ENCODE results near the gene KIF5A. TPM values are rescaled to one million over a fixed set of nuclear protein-coding genes. Genes with fewer than 3 reads are reported as not detected.

Gene KIF5A
- total and polyA plus RNA-seq, 2 of the 13 experiments (the other 11 are each of a cell fraction or from before 2014, with no cell fraction given): 1.6 to 11.9 TPM

DNA sequence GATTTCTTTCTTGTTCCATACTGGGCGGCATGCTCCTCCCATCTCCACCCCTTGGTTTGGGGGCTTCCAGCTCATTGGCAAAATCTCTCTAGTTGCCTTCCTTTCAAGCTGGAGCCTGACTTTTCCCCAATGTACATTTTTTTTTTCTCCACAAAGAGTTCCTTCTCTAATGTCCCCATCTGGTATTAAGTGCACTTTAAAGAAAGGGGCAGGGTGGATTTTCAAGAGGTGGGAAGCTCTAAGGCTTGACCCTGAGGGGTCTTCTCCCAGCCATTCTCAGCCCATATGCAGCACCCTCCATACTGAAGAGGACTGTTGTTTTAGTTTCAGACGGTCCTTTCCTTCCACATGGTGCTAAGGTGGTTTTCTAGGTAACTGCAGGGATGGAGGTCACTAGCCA, 35.3 kb downstream of the KIF5A start:
- 81% methylated on average over 2 of the region's 2 CpGs for WGBS (ENCODE audit: low lambda C conversion rate)
- no peaks in the 10 kb centered on the region for H3K79me2 ChIP-seq (ENCODE audit: insufficient read depth, low read length)
- H2AFZ ChIP-seq (ENCODE audit: low read length): no peak overlapping the region
- no peaks in the 10 kb centered on the region for H4K20me1 ChIP-seq (ENCODE audit: insufficient read depth, low read length)
- no peak overlapping the region for H3K27ac ChIP-seq (ENCODE audit: extremely low read length, insufficient read depth, low read length)
- no peak overlapping the region for H3K4me3 ChIP-seq (replicated peaks in 1 of 3; ENCODE audit: insufficient read depth in 1 of 3, low read depth in 2 of 3, low read length in 3 of 3)
- no peak overlapping the region for H3K4me2 ChIP-seq (ENCODE audit: low read depth, low read length)
- no TSS peak for BruUV-seq (replicated peaks)
- H3K27me3 ChIP-seq (ENCODE audit: control insufficient read depth in 1 of 2, insufficient read depth in 2 of 2, low read length in 2 of 2): no peaks in the 10 kb centered on the region
- FAIRE-seq: no peak
- no peak for ATAC-seq
- in situ Hi-C loops (cut with HindIII; ENCODE audit: extremely low pct_ligation_motif_present, low pct_unique_long_range_greater_than_20kb): no loop called here
- H3K4me1 ChIP-seq (ENCODE audit: insufficient read depth, low read length): peaks cover 25% of the 10 kb centered on the region
- intact Hi-C loops (cut with micrococcal nuclease; ENCODE audit: unreplicated experiment): no loop called here
- peaks cover 3 to 25% of the 10 kb centered on the region in 2 experiments for H3K36me3 ChIP-seq (replicated peaks in 1 of 2; ENCODE audit: control insufficient read depth in 1 of 2, insufficient read depth in 2 of 2, low read length in 2 of 2)
- CTCF ChIA-PET (ENCODE audit: low intra/inter-chr PET ratio, low total read pairs): interaction anchor here (3.8 kb wide), 1 partner anchor 36 kb away, joined by 53 read pairs; no protein-coding TSS in a partner anchor
- H3K9ac ChIP-seq (ENCODE audit: insufficient read depth, low read depth, low read length): no peak overlapping the region
- no peaks in the 10 kb centered on the region for H3K9me3 ChIP-seq (ENCODE audit: low read length)
- no peak for DNase-seq (ENCODE audit: low spot score)
- POLR2A ChIA-PET: interaction anchor here (0.7 to 2.6 kb wide), 2 partner anchors 36 to 139 kb away, joined by 3 to 8 read pairs; no protein-coding TSS in a partner anchor
- TF ChIP-seq NFE2L2 (IDR thresholded peaks at IDR 0.05; ENCODE audit: low read length): no peak

DNA sequence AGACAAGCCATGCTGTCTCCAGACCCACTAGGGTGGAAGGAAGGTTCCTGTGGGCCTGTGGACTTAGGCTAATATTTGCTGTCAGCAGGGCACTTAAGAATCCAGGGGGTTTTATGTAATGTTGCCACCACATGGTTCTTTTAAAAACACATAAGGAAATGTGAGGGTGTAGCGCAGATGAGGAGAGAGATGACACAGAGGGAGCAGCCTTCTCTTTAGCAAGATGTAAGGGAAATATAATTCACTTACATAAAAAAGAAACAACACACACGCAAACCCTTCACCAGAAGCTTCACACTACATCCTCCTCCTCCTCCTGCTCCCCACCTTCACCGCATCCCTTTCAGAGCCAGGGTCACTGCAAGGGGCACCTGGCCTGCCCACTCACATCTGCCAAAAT, 36.3 kb downstream of the KIF5A start:
- intact Hi-C loops (cut with micrococcal nuclease; ENCODE audit: unreplicated experiment) (no loop called here), in situ Hi-C loops (cut with HindIII; ENCODE audit: extremely low pct_ligation_motif_present, low pct_unique_long_range_greater_than_20kb) (no loop called here)
- no peaks in the 10 kb centered on the region for H3K9me3 ChIP-seq (ENCODE audit: low read length)
- H3K79me2 ChIP-seq (ENCODE audit: insufficient read depth, low read length): no peaks in the 10 kb centered on the region
- ChIA-PET POLR2A (no interaction called here), CTCF (ENCODE audit: low intra/inter-chr PET ratio, low total read pairs) (no interaction called here)
- H3K36me3 ChIP-seq (replicated peaks in 1 of 2; ENCODE audit: control insufficient read depth in 1 of 2, insufficient read depth in 2 of 2, low read length in 2 of 2): peaks cover 3 to 23% of the 10 kb centered on the region in 2 experiments
- H3K4me3 ChIP-seq (replicated peaks in 1 of 3; ENCODE audit: insufficient read depth in 1 of 3, low read depth in 2 of 3, low read length in 3 of 3): no peak overlapping the region
- FAIRE-seq: no peak
- DNase-seq (ENCODE audit: low spot score): no peak
- H3K27me3 ChIP-seq (ENCODE audit: control insufficient read depth in 1 of 2, insufficient read depth in 2 of 2, low read length in 2 of 2): no peaks in the 10 kb centered on the region; a peak in 1 of 5 replicates
- no peak overlapping the region for H3K9ac ChIP-seq (ENCODE audit: insufficient read depth, low read depth, low read length)
- no peak overlapping the region for H3K4me2 ChIP-seq (ENCODE audit: low read depth, low read length)
- no peaks in the 10 kb centered on the region for H4K20me1 ChIP-seq (ENCODE audit: insufficient read depth, low read length)
- no peak overlapping the region for H2AFZ ChIP-seq (ENCODE audit: low read length)
- ATAC-seq: no peak
- H3K27ac ChIP-seq (ENCODE audit: extremely low read length, insufficient read depth, low read length): no peak overlapping the region
- H3K4me1 ChIP-seq (ENCODE audit: insufficient read depth, low read length): peaks cover 22% of the 10 kb centered on the region
- WGBS (ENCODE audit: low lambda C conversion rate): 100% methylated on average over 3 of the region's 3 CpGs
- BruUV-seq (replicated peaks): no TSS peak
- TF ChIP-seq ZNF724P (CRISPR knock-in tag; IDR thresholded peaks at IDR 0.05; ENCODE audit: borderline replicate concordance): no peak
- TF ChIP-seq KDM5A (IDR thresholded peaks at IDR 0.05; ENCODE audit: borderline replicate concordance, low read length): no peak
- TF ChIP-seq NPAS2 (CRISPR knock-in tag; IDR thresholded peaks at IDR 0.05; ENCODE audit: borderline replicate concordance): no peak
- TF ChIP-seq, protein P1, sequence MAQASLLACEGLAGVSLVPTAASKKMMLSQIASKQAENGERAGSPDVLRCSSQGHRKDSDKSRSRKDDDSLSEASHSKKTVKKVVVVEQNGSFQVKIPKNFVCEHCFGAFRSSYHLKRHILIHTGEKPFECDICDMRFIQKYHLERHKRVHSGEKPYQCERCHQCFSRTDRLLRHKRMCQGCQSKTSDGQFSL (CRISPR knock-in tag; IDR thresholded peaks at IDR 0.05): no peak
- TF ChIP-seq CCAR2 (optimal IDR thresholded peaks at IDR 0.05; ENCODE audit: low read depth, low read length): no peak
- TF ChIP-seq, protein P2, sequence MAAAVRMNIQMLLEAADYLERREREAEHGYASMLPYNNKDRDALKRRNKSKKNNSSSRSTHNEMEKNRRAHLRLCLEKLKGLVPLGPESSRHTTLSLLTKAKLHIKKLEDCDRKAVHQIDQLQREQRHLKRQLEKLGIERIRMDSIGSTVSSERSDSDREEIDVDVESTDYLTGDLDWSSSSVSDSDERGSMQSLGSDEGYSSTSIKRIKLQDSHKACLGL (CRISPR knock-in tag; IDR thresholded peaks at IDR 0.05): no peak
- no peak for TF ChIP-seq ZNF749 (CRISPR knock-in tag; IDR thresholded peaks at IDR 0.05; ENCODE audit: borderline replicate concordance)
- no peak for TF ChIP-seq ZFY (CRISPR knock-in tag; IDR thresholded peaks at IDR 0.05)
- TF ChIP-seq CEBPB (IDR thresholded peaks at IDR 0.05; ENCODE audit: borderline replicate concordance, low read depth, low read length): no peak
- no peak for TF ChIP-seq HNF4A (CRISPR knock-in tag; IDR thresholded peaks at IDR 0.05)
- TF ChIP-seq, protein P3, sequence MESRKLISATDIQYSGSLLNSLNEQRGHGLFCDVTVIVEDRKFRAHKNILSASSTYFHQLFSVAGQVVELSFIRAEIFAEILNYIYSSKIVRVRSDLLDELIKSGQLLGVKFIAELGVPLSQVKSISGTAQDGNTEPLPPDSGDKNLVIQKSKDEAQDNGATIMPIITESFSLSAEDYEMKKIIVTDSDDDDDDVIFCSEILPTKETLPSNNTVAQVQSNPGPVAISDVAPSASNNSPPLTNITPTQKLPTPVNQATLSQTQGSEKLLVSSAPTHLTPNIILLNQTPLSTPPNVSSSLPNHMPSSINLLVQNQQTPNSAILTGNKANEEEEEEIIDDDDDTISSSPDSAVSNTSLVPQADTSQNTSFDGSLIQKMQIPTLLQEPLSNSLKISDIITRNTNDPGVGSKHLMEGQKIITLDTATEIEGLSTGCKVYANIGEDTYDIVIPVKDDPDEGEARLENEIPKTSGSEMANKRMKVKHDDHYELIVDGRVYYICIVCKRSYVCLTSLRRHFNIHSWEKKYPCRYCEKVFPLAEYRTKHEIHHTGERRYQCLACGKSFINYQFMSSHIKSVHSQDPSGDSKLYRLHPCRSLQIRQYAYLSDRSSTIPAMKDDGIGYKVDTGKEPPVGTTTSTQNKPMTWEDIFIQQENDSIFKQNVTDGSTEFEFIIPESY (CRISPR knock-in tag; IDR thresholded peaks at IDR 0.05): no peak
- no peak for TF ChIP-seq KDM1A (CRISPR knock-in tag; IDR thresholded peaks at IDR 0.05)
- no peak for TF ChIP-seq SRSF4 (IDR thresholded peaks at IDR 0.05; ENCODE audit: low read depth, low read length, poor library complexity, severe bottlenecking)
- no peak for TF ChIP-seq SAFB2 (CRISPR knock-in tag; IDR thresholded peaks at IDR 0.05; ENCODE audit: borderline replicate concordance, low read depth)
